ENCODE data around the gene LRRC8C.

DNA sequence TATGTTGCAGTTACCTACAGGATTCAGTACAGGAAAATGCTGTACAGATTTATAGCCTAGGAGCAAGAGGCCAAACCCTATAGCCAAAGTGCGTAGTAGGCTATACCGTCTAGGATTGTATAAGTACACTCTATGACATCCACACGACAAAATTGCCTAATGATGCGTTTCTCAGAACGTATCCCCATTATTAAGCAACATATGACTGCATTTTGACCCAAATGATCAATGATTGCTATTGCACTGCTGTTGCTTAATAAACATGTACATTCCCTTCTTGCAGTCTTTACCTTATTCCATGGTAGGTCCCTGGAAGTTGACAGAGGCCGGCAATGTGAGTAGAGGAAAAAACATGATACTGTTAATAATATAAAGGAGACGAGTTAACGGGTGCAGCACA, 33.0 kb downstream of the LRRC8C start:
- TF ChIP-seq, protein P1, sequence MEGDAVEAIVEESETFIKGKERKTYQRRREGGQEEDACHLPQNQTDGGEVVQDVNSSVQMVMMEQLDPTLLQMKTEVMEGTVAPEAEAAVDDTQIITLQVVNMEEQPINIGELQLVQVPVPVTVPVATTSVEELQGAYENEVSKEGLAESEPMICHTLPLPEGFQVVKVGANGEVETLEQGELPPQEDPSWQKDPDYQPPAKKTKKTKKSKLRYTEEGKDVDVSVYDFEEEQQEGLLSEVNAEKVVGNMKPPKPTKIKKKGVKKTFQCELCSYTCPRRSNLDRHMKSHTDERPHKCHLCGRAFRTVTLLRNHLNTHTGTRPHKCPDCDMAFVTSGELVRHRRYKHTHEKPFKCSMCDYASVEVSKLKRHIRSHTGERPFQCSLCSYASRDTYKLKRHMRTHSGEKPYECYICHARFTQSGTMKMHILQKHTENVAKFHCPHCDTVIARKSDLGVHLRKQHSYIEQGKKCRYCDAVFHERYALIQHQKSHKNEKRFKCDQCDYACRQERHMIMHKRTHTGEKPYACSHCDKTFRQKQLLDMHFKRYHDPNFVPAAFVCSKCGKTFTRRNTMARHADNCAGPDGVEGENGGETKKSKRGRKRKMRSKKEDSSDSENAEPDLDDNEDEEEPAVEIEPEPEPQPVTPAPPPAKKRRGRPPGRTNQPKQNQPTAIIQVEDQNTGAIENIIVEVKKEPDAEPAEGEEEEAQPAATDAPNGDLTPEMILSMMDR (IDR thresholded peaks at IDR 0.05): no peak
- TF ChIP-seq ZFX (IDR thresholded peaks at IDR 0.05; ENCODE audit: borderline replicate concordance): no peak
